DND-41 (cell line): ENCODE measurements around the gene KIF21A.

Source experiments
- ATAC-seq: fragments of 200-7000 bp; cut with Tn5 transposase; 3 replicates; pipeline ENCODE4 v1.9.1; 2021; ENCODE audit warnings: low read depth; ENCODE audit not compliant: insufficient read depth
- DNase-seq: peaks from one replicate; pipeline ENCODE4 v3.0.0-alpha.2; 2020
- H2AFZ ChIP-seq: 2 replicates; pipeline ENCODE4 v1.6.0; 2012; ENCODE audit warnings: low read depth, low read length
- H3K27ac ChIP-seq: 2 replicates; pipeline ENCODE4 v1.5.1; 2012; ENCODE audit warnings: low read length, inconsistent platforms
- H3K27me3 ChIP-seq: fragments of 200-600 bp; sonication (generic); 2 replicates; pipeline ENCODE4 v1.6.0; 2012; ENCODE audit warnings: low read length, mild to moderate bottlenecking, inconsistent platforms; ENCODE audit not compliant: insufficient read depth, poor library complexity
- H3K36me3 ChIP-seq: 2 replicates; pipeline ENCODE4 v1.5.1; 2012; ENCODE audit warnings: low read length, inconsistent platforms; ENCODE audit not compliant: insufficient read depth
- H3K4me1 ChIP-seq: 2 replicates; pipeline ENCODE4 v1.5.1; 2012; ENCODE audit warnings: mild to moderate bottlenecking, low read length; ENCODE audit not compliant: insufficient read depth
- H3K4me2 ChIP-seq: 2 replicates; pipeline ENCODE4 v1.6.0; 2012; ENCODE audit warnings: mild to moderate bottlenecking, moderate library complexity, low read length, inconsistent platforms; ENCODE audit not compliant: insufficient read depth
- H3K4me3 ChIP-seq, 2 experiments: fragments of 200-600 bp in 1 of 2; shearing (Covaris generic) in 1 of 2; 2 replicates each; pipeline ENCODE4 v1.5.1; 2012 to 2016; ENCODE audit warnings: inconsistent platforms in 2 of 2, low read length in 2 of 2, mild to moderate bottlenecking in 2 of 2, low read depth in 1 of 2, moderate library complexity in 1 of 2
- H3K79me2 ChIP-seq: 2 replicates; pipeline ENCODE4 v1.6.0; 2012; ENCODE audit warnings: low read length, inconsistent platforms; ENCODE audit not compliant: insufficient read depth
- H3K9ac ChIP-seq: 2 replicates; pipeline ENCODE4 v1.6.0; 2012; ENCODE audit warnings: low read depth, mild to moderate bottlenecking, inconsistent platforms, low read length, moderate library complexity
- H3K9me3 ChIP-seq: 2 replicates; pipeline ENCODE4 v1.5.1; 2012; ENCODE audit warnings: low read length, moderate library complexity, mild to moderate bottlenecking, inconsistent platforms; ENCODE audit not compliant: insufficient read depth, severe bottlenecking
- H4K20me1 ChIP-seq: 2 replicates; pipeline ENCODE4 v1.6.0; 2012; ENCODE audit warnings: low read length; ENCODE audit not compliant: insufficient read depth
- CTCF ChIP-seq: IDR thresholded peaks from 2 replicates; pipeline ENCODE4 v1.5.1; 2012; ENCODE audit warnings: borderline replicate concordance, low read length, moderate library complexity, mild to moderate bottlenecking; ENCODE audit not compliant: poor library complexity, severe bottlenecking; ENCODE audit errors: extremely low read depth
- EZH2 ChIP-seq: IDR thresholded peaks from 3 replicates; pipeline ENCODE4 v1.6.1; 2012; ENCODE audit warnings: borderline replicate concordance, low read depth, mild to moderate bottlenecking, moderate library complexity, low read length, inconsistent platforms; ENCODE audit not compliant: severe bottlenecking

KIF21A gene

DNA sequence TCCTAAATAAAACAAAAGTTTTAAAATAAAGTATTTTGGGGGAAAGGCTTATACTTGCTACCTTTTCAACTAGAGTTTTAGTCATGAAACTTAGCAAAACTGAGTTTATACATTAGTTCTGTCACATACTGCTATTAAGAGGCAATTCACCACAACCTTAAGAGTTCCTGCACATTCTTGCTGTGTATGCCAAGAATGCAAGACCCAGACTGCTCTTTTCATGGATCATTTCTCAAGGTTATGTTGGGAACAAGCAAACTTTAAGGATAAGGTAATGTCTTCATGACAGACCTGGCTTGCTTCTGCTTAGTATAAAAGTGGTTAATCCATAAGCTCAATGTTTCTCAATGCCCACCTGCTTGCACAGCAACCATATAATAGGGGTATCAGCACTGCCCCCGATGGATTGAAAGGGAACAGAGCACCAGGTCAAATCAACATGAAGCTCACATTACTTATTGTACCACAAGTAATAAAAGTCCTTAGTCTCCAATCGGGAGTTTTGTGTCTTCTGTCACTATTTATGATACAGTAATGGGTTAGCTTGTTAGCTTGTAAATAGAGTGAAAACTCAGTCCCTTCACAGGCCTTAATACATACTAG lies 67.6 kb downstream of the KIF21A start:
- Histone ChIP-seq H3K4me3 (no peak overlapping the region), H3K27ac (no peak overlapping the region), H2AFZ (no peak overlapping the region), H3K36me3 (no peaks in the 10 kb centered on the region), H3K4me1 (no peaks in the 10 kb centered on the region), H3K4me2 (no peak overlapping the region), H3K9me3 (no peaks in the 10 kb centered on the region), H3K27me3 (no peaks in the 10 kb centered on the region), H3K79me2 (no peaks in the 10 kb centered on the region), H3K9ac (no peak overlapping the region), H4K20me1 (no peaks in the 10 kb centered on the region)
- TF ChIP-seq EZH2, result no peak
- no peak for TF ChIP-seq CTCF
- DNase-seq (no peak), ATAC-seq (no peak)

GRCh38 chr12:39372929-39373328 lies 70.0 kb downstream of the KIF21A start:
- no peak for TF ChIP-seq CTCF
- no peak for TF ChIP-seq EZH2
- no peak overlapping the region for H3K27ac ChIP-seq
- H4K20me1 ChIP-seq, result no peaks in the 10 kb centered on the region

DNA sequence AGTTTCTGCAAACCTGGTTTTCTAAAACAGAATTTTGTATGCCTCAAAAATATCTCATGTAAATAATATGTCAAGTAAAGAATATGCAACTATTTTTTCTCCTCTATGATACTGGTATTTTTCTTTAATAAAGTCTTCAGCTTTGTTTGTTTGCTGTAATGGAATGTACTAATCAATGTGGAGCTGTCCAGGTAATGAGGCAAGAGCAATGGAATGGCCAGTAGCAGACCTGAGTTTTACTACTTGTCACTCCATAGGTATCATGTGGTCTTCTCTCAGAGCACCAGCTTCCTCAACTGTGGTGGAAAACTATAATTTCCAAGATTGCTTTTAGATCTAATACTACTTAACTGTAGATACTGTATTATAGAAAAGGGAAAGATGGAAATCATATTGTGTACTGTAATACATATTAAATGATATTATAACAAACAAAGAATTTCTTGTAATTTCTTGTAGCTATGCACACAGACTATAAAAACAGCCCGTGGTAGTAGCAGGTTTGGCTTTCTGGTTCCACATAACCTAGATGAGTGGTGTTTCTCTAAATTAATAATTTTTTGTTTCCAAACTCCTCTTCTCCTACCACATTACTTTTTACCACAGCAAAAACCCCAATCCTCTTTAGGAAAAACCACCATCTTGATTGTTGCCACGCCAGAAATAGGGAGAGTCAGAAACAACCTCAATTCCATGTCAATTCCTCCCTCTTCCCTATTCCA lies 70.6 kb downstream of the KIF21A start:
- no peaks in the 10 kb centered on the region for H3K9me3 ChIP-seq
- H2AFZ ChIP-seq, result no peak overlapping the region
- no peaks in the 10 kb centered on the region for H3K79me2 ChIP-seq
- H3K4me2 ChIP-seq, result no peak overlapping the region
- no peaks in the 10 kb centered on the region for H3K27me3 ChIP-seq
- TF ChIP-seq EZH2 (no peak), CTCF (no peak)
- ATAC-seq (no peak), DNase-seq (no peak)
- no peaks in the 10 kb centered on the region for H4K20me1 ChIP-seq
- H3K4me3 ChIP-seq, result no peak overlapping the region
- H3K9ac ChIP-seq, result no peak overlapping the region
- no peaks in the 10 kb centered on the region for H3K4me1 ChIP-seq
- H3K27ac ChIP-seq, result no peak overlapping the region
- H3K36me3 ChIP-seq, result no peaks in the 10 kb centered on the region

More at GRCh38 chr12:39372929-39373328, 70.0 kb downstream of the KIF21A start:
- no peak for DNase-seq
- ATAC-seq, result no peak
- no peak overlapping the region for H3K4me3 ChIP-seq
- H3K4me1 ChIP-seq, result no peaks in the 10 kb centered on the region
- H3K27me3 ChIP-seq, result no peaks in the 10 kb centered on the region
- no peaks in the 10 kb centered on the region for H3K36me3 ChIP-seq
- H2AFZ ChIP-seq, result no peak overlapping the region
- H3K9me3 ChIP-seq, result no peaks in the 10 kb centered on the region
- H3K9ac ChIP-seq, result no peak overlapping the region
- no peak overlapping the region for H3K4me2 ChIP-seq
- no peaks in the 10 kb centered on the region for H3K79me2 ChIP-seq
